GM23248 (cell line): ENCODE measurements around the gene MAPK8IP3. TPM values are rescaled to one million over a fixed set of nuclear protein-coding genes. Genes with fewer than 3 reads are reported as not detected.
A peak's percentile ranks its signal among the peaks of the same experiment; 100 is the strongest.

Experiments
- DNase-seq: peaks from one replicate; pipeline ENCODE4 v3.0.0-alpha.2; 2015
- H2AFZ ChIP-seq: fragments of 200-600 bp; sonication (generic); 2 replicates; pipeline ENCODE4 v1.6.1; 2016; ENCODE audit warnings: antibody characterized with exemption
- H3F3A ChIP-seq: fragments of 200-600 bp; sonication (generic); 2 replicates; pipeline ENCODE4 v1.6.1; 2016; ENCODE audit warnings: mild to moderate bottlenecking, antibody characterized with exemption, mixed run types; ENCODE audit not compliant: insufficient read depth
- H3K27ac ChIP-seq: fragments of 200-600 bp; sonication (generic); 2 replicates; pipeline ENCODE4 v1.5.1; 2016; ENCODE audit warnings: mild to moderate bottlenecking
- H3K27me3 ChIP-seq: fragments of 200-600 bp; sonication (generic); replicated peaks from 2 replicates; pipeline ENCODE4 v1.6.1; 2016; ENCODE audit warnings: mild to moderate bottlenecking; ENCODE audit not compliant: insufficient read depth
- H3K36me3 ChIP-seq: fragments of 200-600 bp; sonication (generic); 2 replicates; pipeline ENCODE4 v1.6.1; 2016; ENCODE audit warnings: low read depth, mild to moderate bottlenecking
- H3K4me1 ChIP-seq: fragments of 200-600 bp; sonication (generic); 2 replicates; pipeline ENCODE4 v1.6.1; 2016; ENCODE audit warnings: mild to moderate bottlenecking; ENCODE audit not compliant: insufficient read depth
- H3K4me2 ChIP-seq: fragments of 200-600 bp; sonication (generic); one replicate; pipeline ENCODE4 v1.6.1; 2016; ENCODE audit warnings: mild to moderate bottlenecking; ENCODE audit not compliant: unreplicated experiment
- H3K4me3 ChIP-seq: fragments of 200-600 bp; sonication (generic); 2 replicates; pipeline ENCODE4 v1.5.1; 2016; ENCODE audit warnings: mild to moderate bottlenecking
- H3K79me2 ChIP-seq: fragments of 200-600 bp; sonication (generic); 2 replicates; pipeline ENCODE4 v1.6.1; 2016; ENCODE audit warnings: mild to moderate bottlenecking; ENCODE audit not compliant: insufficient read depth
- H3K9ac ChIP-seq: fragments of 200-600 bp; sonication (generic); 2 replicates; pipeline ENCODE4 v1.6.1; 2016; ENCODE audit warnings: mild to moderate bottlenecking
- H3K9me2 ChIP-seq: fragments of 200-600 bp; sonication (generic); 2 replicates; pipeline ENCODE4 v1.6.1; 2016; ENCODE audit warnings: mixed run types, mild to moderate bottlenecking, moderate library complexity; ENCODE audit not compliant: insufficient read depth
- H3K9me3 ChIP-seq: fragments of 200-600 bp; sonication (generic); one replicate; pipeline ENCODE4 v1.6.1; 2017; ENCODE audit warnings: low read depth
- H4K20me1 ChIP-seq: fragments of 200-600 bp; sonication (generic); 2 replicates; pipeline ENCODE4 v1.6.0; 2016; ENCODE audit not compliant: insufficient read depth
- EZH2 ChIP-seq: fragments of 200-600 bp; sonication (generic); IDR thresholded peaks from 2 replicates; pipeline ENCODE4 v1.6.1; 2018; ENCODE audit warnings: antibody characterized with exemption, mild to moderate bottlenecking; ENCODE audit not compliant: insufficient read depth, poor library complexity, severe bottlenecking
- EZH2phosphoT487 ChIP-seq: fragments of 200-600 bp; sonication (generic); IDR thresholded peaks from 2 replicates; pipeline ENCODE4 v1.6.1; 2018; ENCODE audit warnings: antibody characterized with exemption, moderate library complexity, mild to moderate bottlenecking, low read depth; ENCODE audit not compliant: insufficient read depth
- WGBS, 2 experiments: methylation state at CpG; one replicate each; pipeline ENCODE4 v1.1.6; 2015 to 2017; ENCODE audit warnings: low lambda C conversion rate in 2 of 2, low coverage in 1 of 2; ENCODE audit errors: missing lambda C conversion rate in 2 of 2; 5-methylcytosine and 5-hydroxymethylcytosine counted together
- in situ Hi-C: fragments of 300-500 bp; cut with MboI; formaldehyde crosslinking; loops from 2 replicates; pipeline ENCODE4 v1.15.0; 2020
- polyA plus RNA-seq: library from polyadenylated mRNA; unstranded; fragments of >200 nt; fragmentation: Nextera tagmentation; extraction: Ambion mirVana; gene quantifications from 2 replicates; pipeline ENCODE4 v1.2.1, GENCODE V29; 2016
- total RNA-seq: library from RNA; depleted of rRNA; stranded (reverse); fragments of >200 nt; shearing (Covaris generic); gene quantifications from 2 replicates; pipeline ENCODE4 v1.2.3, GENCODE V29; 2014

MAPK8IP3 gene
- total and polyA plus RNA-seq, 2 experiments from 2014 or later = 10.0 to 28.3 TPM

DNA sequence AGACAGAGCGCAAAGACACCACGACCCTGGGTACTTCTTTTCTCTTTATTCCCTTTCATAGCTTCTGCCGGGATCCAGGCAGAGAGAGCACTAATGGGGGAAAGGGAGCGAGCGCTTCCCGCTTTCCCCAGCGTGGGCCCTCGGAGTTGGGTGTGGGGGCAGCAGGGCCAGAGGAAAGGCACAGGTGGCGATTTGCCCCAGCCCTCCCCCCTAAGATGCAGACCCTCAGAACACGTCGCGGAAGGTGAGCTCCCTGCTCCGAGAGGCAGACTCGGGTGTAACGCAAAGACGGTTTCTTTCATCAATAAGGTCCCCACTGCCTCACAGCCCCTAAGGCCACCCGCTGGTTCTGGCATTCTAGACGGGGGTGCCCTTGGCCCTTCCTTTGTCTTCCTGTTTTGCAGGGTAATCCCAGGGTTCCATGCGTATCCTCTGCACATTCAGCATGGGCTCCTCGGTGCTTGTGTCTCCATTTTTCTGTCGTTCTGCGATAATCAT, 65.9 kb downstream of the MAPK8IP3 start:
- WGBS, 2 experiments = 2 to 3% methylated on average over 22 of the region's 22 CpGs
- no peak for DNase-seq
- H3K36me3 ChIP-seq = no peaks in the 10 kb centered on the region
- H3K4me2 ChIP-seq = peak overlapping the region; percentile 93
- in situ Hi-C loops = no loop called here
- TF ChIP-seq EZH2phosphoT487 = no peak
- TF ChIP-seq EZH2 = no peak
- H3K79me2 ChIP-seq = peaks cover 38% of the 10 kb centered on the region
- no peaks in the 10 kb centered on the region for H4K20me1 ChIP-seq
- peak overlapping the region; percentile 17; the same call in 1 of the 2 replicates for H2AFZ ChIP-seq
- H3K27ac ChIP-seq = peak overlapping the region; percentile 38
- H3K9ac ChIP-seq = peak overlapping the region; percentile 86
- H3K4me3 ChIP-seq = peak overlapping the region; percentile 86
- H3F3A ChIP-seq = peaks cover 11% of the 10 kb centered on the region; the same call in 1 of the 2 replicates
- H3K9me3 ChIP-seq = no peaks in the 10 kb centered on the region
- no peaks in the 10 kb centered on the region for H3K27me3 ChIP-seq
- no peaks in the 10 kb centered on the region for H3K9me2 ChIP-seq
- H3K4me1 ChIP-seq = peaks cover 9% of the 10 kb centered on the region; the same call in 1 of the 2 replicates

DNA sequence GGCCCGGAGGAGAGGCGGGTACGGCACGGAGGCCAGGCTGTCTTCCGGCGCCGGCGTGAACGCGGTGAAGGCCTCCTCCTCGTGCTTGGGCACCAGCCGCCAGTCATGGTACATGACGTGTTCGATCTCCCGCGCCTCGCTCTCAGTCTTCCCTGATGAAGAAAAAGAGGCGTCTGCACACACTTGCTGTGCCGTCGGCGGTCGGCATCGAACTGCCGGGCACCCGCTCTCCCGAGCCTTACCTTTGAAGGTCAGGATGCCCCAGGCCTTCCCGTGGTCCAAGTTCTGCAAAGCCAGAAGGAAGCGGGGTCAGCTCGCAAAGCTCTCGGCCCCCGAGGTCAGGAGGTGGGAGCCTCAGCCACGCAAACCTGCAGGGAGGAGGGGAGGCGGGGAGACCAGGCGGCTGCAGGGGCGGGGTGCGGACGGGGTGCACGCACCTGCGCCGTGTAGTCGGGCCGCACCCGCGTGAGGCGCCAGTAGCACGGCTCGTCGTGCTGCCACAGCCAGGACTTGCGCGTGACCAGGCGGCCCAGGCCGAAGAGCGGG, 66.4 kb downstream of the MAPK8IP3 start, which contains the start of gene EME2:
Gene EME2 (plus strand): TSS at position 449 of the 546 bp plus-strand sequence. CDS start 418 bp downstream, outside the sequence.
- peak; percentile 74 for DNase-seq
- Histone ChIP-seq H3K9me3 (no peaks in the 10 kb centered on the region), H3K27ac (peak within 1 kb of the TSS; percentile 44), H3F3A (peaks cover 11% of the 10 kb centered on the region; the same call in 1 of the 2 replicates), H3K4me1 (peaks cover 9% of the 10 kb centered on the region; the same call in 1 of the 2 replicates), H3K27me3 (no peaks in the 10 kb centered on the region), H3K36me3 (no peaks in the 10 kb centered on the region), H3K9me2 (no peaks in the 10 kb centered on the region), H3K4me3 (peak within 1 kb of the TSS; percentile 86), H3K4me2 (peak within 1 kb of the TSS; percentile 93), H3K79me2 (peaks cover 38% of the 10 kb centered on the region), H4K20me1 (no peaks in the 10 kb centered on the region), H3K9ac (peak within 1 kb of the TSS; percentile 86), H2AFZ (peak within 1 kb of the TSS; percentile 72)
- TF ChIP-seq EZH2phosphoT487 (no peak), EZH2 (no peak)
- in situ Hi-C loops = no loop called here
- 1% methylated on average over 36 to 48 of the region's 53 CpGs for WGBS, 2 experiments

DNA sequence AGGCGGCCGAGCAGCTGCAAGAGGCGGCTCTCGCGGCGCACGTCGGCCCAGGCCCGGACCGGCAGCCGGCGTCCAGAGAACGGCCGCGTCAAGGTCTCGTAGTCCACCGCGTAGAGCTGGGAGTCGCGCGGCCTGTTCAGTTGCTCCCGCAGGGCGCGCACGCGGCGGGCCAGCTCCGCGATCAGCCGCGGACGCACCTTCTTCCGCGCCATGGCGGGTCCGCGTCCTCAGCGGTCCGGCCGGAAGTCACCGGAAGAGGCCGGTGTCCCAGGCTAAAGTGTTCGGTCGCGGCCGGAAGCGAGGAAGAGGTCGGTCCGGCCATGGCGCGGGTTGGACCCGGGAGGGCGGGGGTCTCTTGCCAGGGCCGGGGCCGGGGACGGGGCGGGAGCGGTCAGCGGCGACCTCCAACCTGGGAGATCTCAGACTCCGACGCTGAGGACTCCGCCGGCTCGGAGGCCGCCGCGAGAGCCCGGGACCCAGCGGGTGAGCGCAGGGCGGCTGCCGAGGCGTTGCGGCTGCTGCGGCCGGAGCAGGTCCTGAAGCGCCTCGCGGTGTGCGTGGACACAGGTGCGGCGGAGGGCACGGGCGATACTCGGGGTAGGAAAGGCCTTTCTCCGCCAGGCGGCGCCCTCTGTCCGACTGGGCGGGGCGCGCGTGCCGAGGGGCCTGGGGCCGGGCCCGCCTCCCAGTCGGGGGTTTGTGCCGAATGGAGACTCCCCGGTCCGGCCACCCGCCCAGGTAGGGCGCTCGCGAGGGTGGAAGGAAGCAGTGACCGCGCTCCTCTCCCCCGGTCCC, 67.1 kb downstream of the MAPK8IP3 start, which contains the start of gene MRPS34:
Gene MRPS34 (minus strand): TSS at position 227 of the 795 bp plus-strand sequence. CDS start 15 bp downstream, at position 212.
- WGBS, 2 experiments = 1% methylated on average over 78 to 81 of the region's 108 CpGs
- Histone ChIP-seq H3K27ac (peak within 1 kb of the TSS; percentile 44), H3K9ac (peak within 1 kb of the TSS; percentile 86), H3K4me1 (peaks cover 9% of the 10 kb centered on the region; the same call in 1 of the 2 replicates), H3K27me3 (no peaks in the 10 kb centered on the region), H3K4me3 (peak within 1 kb of the TSS; percentile 86), H2AFZ (peak within 1 kb of the TSS; percentile 72), H3F3A (peaks cover 11% of the 10 kb centered on the region; the same call in 1 of the 2 replicates), H3K4me2 (peak within 1 kb of the TSS; percentile 93), H3K9me2 (no peaks in the 10 kb centered on the region), H3K9me3 (no peaks in the 10 kb centered on the region), H4K20me1 (no peaks in the 10 kb centered on the region), H3K36me3 (no peaks in the 10 kb centered on the region), H3K79me2 (peaks cover 38% of the 10 kb centered on the region)
- peak; percentile 94 for DNase-seq
- in situ Hi-C loops = no loop called here
- no peak for TF ChIP-seq EZH2phosphoT487
- no peak for TF ChIP-seq EZH2

DNA sequence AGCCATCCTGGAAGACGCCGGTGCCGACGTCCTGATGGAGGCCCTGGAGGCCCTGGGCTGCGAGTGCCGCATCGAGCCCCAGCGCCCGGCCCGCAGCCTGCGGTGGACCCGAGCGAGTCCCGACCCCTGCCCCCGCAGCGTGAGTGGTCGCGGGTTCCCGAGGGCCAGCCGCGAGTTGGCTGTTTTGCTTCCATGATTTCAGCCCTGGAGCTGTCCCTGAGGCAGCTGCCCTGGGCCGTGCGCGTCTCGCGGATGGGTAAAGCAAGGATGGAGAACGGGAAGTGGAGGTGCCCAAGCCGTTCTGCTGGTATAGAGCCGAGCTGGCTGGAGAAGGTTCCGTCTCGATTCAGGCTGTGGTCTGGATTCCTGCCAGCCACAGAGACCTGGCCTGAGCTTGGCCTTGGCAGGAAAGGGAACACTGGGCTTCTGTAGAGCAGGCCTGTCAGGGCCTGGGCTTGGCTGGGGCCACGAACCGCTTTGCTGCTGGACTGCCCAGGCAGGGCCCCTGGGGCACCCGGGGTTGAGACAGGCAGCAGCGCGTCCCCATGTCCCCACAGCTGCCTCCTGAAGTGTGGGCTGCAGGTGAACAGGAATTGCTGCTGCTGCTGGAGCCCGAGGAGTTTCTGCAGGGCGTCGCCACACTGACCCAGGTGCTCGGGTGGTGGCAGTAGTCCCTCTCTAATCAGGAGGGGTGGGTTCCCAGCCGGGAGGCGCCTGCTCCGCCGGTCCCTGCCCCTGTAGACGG, 67.9 kb downstream of the MAPK8IP3 start:
- no peaks in the 10 kb centered on the region for H4K20me1 ChIP-seq
- peaks cover 9% of the 10 kb centered on the region; the same call in 1 of the 2 replicates for H3K4me1 ChIP-seq
- no peaks in the 10 kb centered on the region for H3K9me2 ChIP-seq
- H3K9ac ChIP-seq = peak overlapping the region; percentile 86
- peak overlapping the region; percentile 86 for H3K4me3 ChIP-seq
- peak overlapping the region; percentile 44; the same call in 1 of the 2 replicates for H3K27ac ChIP-seq
- H3K27me3 ChIP-seq = no peaks in the 10 kb centered on the region
- H3K79me2 ChIP-seq = peaks cover 38% of the 10 kb centered on the region
- H3F3A ChIP-seq = peaks cover 11% of the 10 kb centered on the region; the same call in 1 of the 2 replicates
- in situ Hi-C loops = no loop called here
- peak overlapping the region; percentile 72 for H2AFZ ChIP-seq
- H3K4me2 ChIP-seq = peak overlapping the region; percentile 93
- no peaks in the 10 kb centered on the region for H3K36me3 ChIP-seq
- DNase-seq = peak; percentile 69
- 16 to 22% methylated on average over 32 to 36 of the region's 45 CpGs for WGBS, 2 experiments
- TF ChIP-seq EZH2phosphoT487 = no peak
- no peak for TF ChIP-seq EZH2
- H3K9me3 ChIP-seq = no peaks in the 10 kb centered on the region
